Calu3 (cell line): ENCODE measurements around the gene ENTPD2. TPM values are rescaled to one million over a fixed set of nuclear protein-coding genes. Genes with fewer than 3 reads are reported as not detected.

ENCODE experiments used
- BruUV-seq: library from RNA; stranded (reverse); fragments of 400-500 nt; replicated peaks from 2 replicates; lab custom pipeline; 2021; lab: Mats Ljungman, UMichigan
- CTCF ChIA-PET: fragments of 300-600 bp; sonication (Branson Sonifier 250); formaldehyde crosslinking; loops from one replicate; lab custom pipeline; 2022; ENCODE audit warnings: antibody characterized with exemption; lab: Charles Lee
- DNase-seq: peaks from one replicate; pipeline ENCODE4 v3.0.0; 2022
- H3K27ac Mint-ChIP-seq: one replicate; pipeline ENCODE4 v1.8.0; 2022; ENCODE audit warnings: mixed read lengths; ENCODE audit not compliant: unreplicated experiment
- H3K27me3 Mint-ChIP-seq: one replicate; pipeline ENCODE4 v1.8.0; 2022; ENCODE audit warnings: mixed read lengths; ENCODE audit not compliant: unreplicated experiment
- H3K36me3 Mint-ChIP-seq: one replicate; pipeline ENCODE4 v1.8.0; 2022; ENCODE audit warnings: mild to moderate bottlenecking, moderate library complexity, mixed read lengths; ENCODE audit not compliant: insufficient read depth, unreplicated experiment
- H3K4me1 Mint-ChIP-seq: one replicate; pipeline ENCODE4 v1.8.0; 2022; ENCODE audit warnings: mild to moderate bottlenecking, low read depth, mixed read lengths; ENCODE audit not compliant: unreplicated experiment
- H3K4me3 Mint-ChIP-seq: one replicate; pipeline ENCODE4 v1.8.0; 2022; ENCODE audit warnings: mild to moderate bottlenecking, low read depth, moderate library complexity, mixed read lengths; ENCODE audit not compliant: unreplicated experiment
- H3K9me3 Mint-ChIP-seq: one replicate; pipeline ENCODE4 v1.8.0; 2022; ENCODE audit warnings: low read depth, mixed read lengths; ENCODE audit not compliant: unreplicated experiment
- CTCF ChIP-seq: fragments of 200-600 bp; IDR thresholded peaks from one replicate; pipeline ENCODE4 v1.8.0; 2022; ENCODE audit warnings: antibody characterized with exemption; ENCODE audit not compliant: unreplicated experiment
- intact Hi-C: fragments of 100-400 bp; cut with micrococcal nuclease; formaldehyde crosslinking; loops from one replicate; pipeline ENCODE4 v1.10.0; 2022; ENCODE audit not compliant: unreplicated experiment
- total RNA-seq: library from RNA; stranded (reverse); gene quantifications from 2 replicates; pipeline ENCODE4 v1.2.3, GENCODE V29; 2022

The ENTPD2 gene
- total RNA-seq, 1 experiment from 2014 or later, result 3.8 TPM

DNA sequence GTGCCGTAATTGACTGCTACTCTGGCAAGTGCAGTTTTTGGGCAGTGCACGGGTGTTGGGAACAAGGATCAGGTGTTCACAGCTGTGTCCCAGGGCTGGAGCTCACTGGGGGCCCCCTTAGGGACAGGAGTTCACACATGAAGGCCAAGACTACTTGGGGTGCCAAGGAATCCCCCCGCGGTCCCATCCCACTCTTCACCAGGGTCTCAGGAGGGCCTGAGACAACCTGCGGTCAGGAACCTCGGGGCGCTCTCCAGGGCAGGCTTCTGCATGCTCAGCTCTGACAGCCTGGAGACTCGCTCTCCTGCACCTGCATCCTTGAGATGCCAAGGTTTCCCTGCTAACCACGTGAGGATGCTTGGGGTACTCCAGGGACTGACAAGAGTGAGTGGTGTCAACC is 30.7 kb upstream of the ENTPD2 start:
- no TSS peak for BruUV-seq
- no peak for TF ChIP-seq CTCF
- CTCF ChIA-PET, result interaction anchor here (0.6 to 1.2 kb wide), 3 partner anchors 38 to 412 kb away, joined by 3 to 5 read pairs (median 3); no protein-coding TSS in a partner anchor
- no peak overlapping the region for H3K4me3 Mint-ChIP-seq
- no peak overlapping the region for H3K27ac Mint-ChIP-seq
- no peaks in the 10 kb centered on the region for H3K9me3 Mint-ChIP-seq
- no peaks in the 10 kb centered on the region for H3K27me3 Mint-ChIP-seq
- H3K4me1 Mint-ChIP-seq, result peaks cover 6% of the 10 kb centered on the region
- peaks cover 47% of the 10 kb centered on the region for H3K36me3 Mint-ChIP-seq
- intact Hi-C loops, result no loop called here
- no peak for DNase-seq

DNA sequence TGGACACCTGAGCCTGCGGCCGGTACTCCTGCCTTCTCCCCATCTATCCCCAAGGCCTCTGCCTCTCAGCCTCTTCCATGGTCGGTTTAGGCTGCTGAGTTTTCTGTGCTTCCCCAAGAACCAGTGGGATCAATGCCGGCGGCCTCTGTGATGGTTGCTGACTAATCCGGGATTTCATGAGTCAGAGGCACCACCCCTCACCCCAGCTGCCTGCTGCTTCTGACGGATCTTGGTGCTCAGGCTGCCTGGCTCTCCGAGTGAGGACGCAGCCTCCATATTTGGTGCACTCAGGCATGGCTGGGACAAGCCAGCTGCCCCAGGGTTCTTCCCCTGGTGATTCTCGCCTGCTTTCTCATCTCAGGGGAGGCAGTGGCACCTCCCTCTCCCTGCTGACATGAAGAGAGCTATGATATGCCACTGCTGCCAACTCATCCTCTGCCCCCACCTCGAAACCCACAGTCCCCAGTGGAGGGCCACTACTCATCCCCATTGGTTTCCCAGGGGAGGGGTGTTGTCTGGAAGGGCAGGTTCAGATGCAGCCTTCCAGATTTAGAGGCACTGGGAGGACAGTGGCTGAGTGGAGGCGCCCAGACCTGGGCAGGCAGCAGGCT is 29.6 kb upstream of the ENTPD2 start:
- Mint-ChIP-seq H3K36me3 (peaks cover 40% of the 10 kb centered on the region), H3K27ac (peak overlapping the region; percentile 27), H3K9me3 (no peaks in the 10 kb centered on the region), H3K27me3 (no peaks in the 10 kb centered on the region), H3K4me1 (peaks cover 6% of the 10 kb centered on the region), H3K4me3 (no peak overlapping the region)
- intact Hi-C loops, result no loop called here
- peak; percentile 81 for DNase-seq
- BruUV-seq, result no TSS peak
- TF ChIP-seq CTCF, result no peak
- CTCF ChIA-PET, result interaction anchor here (0.7 to 1.2 kb wide), 2 partner anchors 9 to 37 kb away, joined by 3 read pairs; no protein-coding TSS in a partner anchor

DNA sequence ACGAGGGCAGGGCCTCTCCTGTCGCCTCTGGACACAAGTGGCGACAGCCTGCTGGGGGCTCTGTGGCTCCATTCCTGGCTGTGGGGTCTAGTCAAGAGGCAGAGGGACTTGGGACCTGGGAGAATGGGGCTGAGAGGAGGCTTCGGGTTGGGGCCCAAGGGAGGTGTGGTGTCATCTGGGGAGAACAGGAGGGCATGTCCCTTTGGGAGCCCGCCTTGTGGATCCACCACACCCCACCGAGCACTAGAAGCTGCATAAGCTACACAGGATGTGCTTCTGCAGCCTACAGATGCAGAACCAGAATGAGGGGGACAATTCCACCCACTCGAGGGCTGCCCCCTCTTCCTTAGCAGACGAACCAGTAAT is 29.0 kb upstream of the ENTPD2 start:
- DNase-seq, result no peak
- H3K36me3 Mint-ChIP-seq, result peaks cover 40% of the 10 kb centered on the region
- no peak for TF ChIP-seq CTCF
- H3K27ac Mint-ChIP-seq, result no peak overlapping the region
- no peak overlapping the region for H3K4me3 Mint-ChIP-seq
- CTCF ChIA-PET, result interaction anchor here (0.7 kb wide), 1 partner anchor 9 kb away, joined by 3 read pairs; no protein-coding TSS in a partner anchor
- no peaks in the 10 kb centered on the region for H3K9me3 Mint-ChIP-seq
- intact Hi-C loops, result no loop called here
- H3K27me3 Mint-ChIP-seq, result no peaks in the 10 kb centered on the region
- peaks cover 6% of the 10 kb centered on the region for H3K4me1 Mint-ChIP-seq
- BruUV-seq, result no TSS peak

DNA sequence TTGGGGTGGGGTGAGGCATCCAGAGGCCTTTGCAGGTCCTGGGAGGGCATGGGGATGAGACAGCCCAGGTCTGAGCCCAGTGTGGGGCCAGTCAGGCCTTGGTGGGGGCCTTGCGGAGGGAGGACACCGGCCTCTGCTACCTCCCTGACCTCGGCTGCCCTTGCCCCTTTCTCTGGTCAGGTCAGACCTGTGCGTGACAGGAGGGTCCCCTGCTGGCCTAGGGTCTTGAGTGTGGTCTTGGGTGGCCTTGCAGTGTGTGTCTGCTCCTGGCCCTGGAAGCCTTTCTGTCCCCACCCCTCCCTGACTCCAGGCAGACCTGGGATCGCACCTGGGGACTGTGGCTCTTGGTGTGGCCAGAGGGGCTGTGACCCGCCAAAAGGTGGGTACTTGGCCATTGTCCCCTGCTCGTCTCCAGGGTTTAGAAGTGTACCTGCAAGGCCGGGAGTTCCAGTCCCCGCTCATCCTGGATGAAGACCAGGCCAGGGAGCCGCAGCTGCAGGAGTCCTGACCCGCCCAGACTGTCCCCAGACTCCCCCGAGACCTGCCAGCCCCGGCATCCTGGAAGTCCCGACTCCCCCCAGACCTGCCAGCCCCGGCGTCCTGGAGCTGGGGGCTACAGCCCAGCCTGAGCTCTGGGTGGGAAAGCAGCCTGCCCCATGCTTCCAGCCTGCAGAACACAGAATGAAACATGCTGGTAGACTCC is 28.5 kb upstream of the ENTPD2 start:
- H3K9me3 Mint-ChIP-seq, result no peaks in the 10 kb centered on the region
- intact Hi-C loops, result no loop called here
- peaks cover 6% of the 10 kb centered on the region for H3K4me1 Mint-ChIP-seq
- H3K36me3 Mint-ChIP-seq, result peaks cover 34% of the 10 kb centered on the region
- BruUV-seq, result no TSS peak
- no peaks in the 10 kb centered on the region for H3K27me3 Mint-ChIP-seq
- no peak overlapping the region for H3K27ac Mint-ChIP-seq
- CTCF ChIA-PET, result no interaction called here
- H3K4me3 Mint-ChIP-seq, result no peak overlapping the region
- DNase-seq, result no peak
- no peak for TF ChIP-seq CTCF
